Keratinocyte (primary cell): Measurements from ENCODE around the gene TMEM138. TPM values are rescaled to one million over a fixed set of nuclear protein-coding genes. Genes with fewer than 3 reads are reported as not detected.
A peak's percentile ranks its signal among the peaks of the same experiment; 100 is the strongest.

Experiments used
- DNase-seq: peaks from one replicate; pipeline ENCODE4 v3.0.0-alpha.2; 2011; ENCODE audit warnings: low read depth, missing footprints, low spot score
- FAIRE-seq: peaks from 2 replicates; lab custom pipeline; 2011; peaks lifted over from hg19 to GRCh38; lab: Jason Lieb, UNC
- H2AFZ ChIP-seq: 2 replicates; pipeline ENCODE4 v1.6.0; 2012; ENCODE audit warnings: low read length, control low read depth, inconsistent platforms; ENCODE audit not compliant: control insufficient read depth
- H3K27ac ChIP-seq: 2 replicates; pipeline ENCODE4 v1.5.1; 2011; ENCODE audit warnings: low read length; ENCODE audit not compliant: control insufficient read depth, insufficient read depth
- H3K27me3 ChIP-seq: 3 replicates; pipeline ENCODE4 v1.6.0; 2011; ENCODE audit warnings: low read length; ENCODE audit not compliant: control insufficient read depth, insufficient read depth; ENCODE audit errors: extremely low read depth
- H3K36me3 ChIP-seq, 2 experiments: 2 replicates in 1 of 2; 3 replicates in 1 of 2; pipeline ENCODE4 v1.5.1; 2011; ENCODE audit warnings: low read length in 2 of 2, mild to moderate bottlenecking in 1 of 2; ENCODE audit not compliant: control insufficient read depth in 2 of 2, insufficient read depth in 2 of 2; ENCODE audit errors: extremely low read depth in 1 of 2
- H3K4me1 ChIP-seq: 3 replicates; pipeline ENCODE4 v1.5.1; 2011; ENCODE audit warnings: low read length; ENCODE audit not compliant: control insufficient read depth, insufficient read depth; ENCODE audit errors: extremely low read depth
- H3K4me2 ChIP-seq: 3 replicates; pipeline ENCODE4 v1.6.0; 2011; ENCODE audit warnings: low read depth, low read length; ENCODE audit not compliant: control insufficient read depth, insufficient read depth; ENCODE audit errors: extremely low read depth
- H3K4me3 ChIP-seq, 3 experiments: fragments of 200-600 bp in 1 of 3; sonication (generic) in 1 of 3; 2 replicates in 2 of 3; 3 replicates in 1 of 3; pipeline ENCODE4 v1.5.1; 2011 to 2016; ENCODE audit warnings: low read length in 3 of 3, mild to moderate bottlenecking in 3 of 3, control low read depth in 2 of 3, inconsistent platforms in 1 of 3, low read depth in 1 of 3, mixed read lengths in 1 of 3, mixed run types in 1 of 3, moderate library complexity in 1 of 3; ENCODE audit not compliant: control insufficient read depth in 2 of 3, insufficient read depth in 2 of 3; ENCODE audit errors: extremely low read depth in 1 of 3
- H3K79me2 ChIP-seq: 2 replicates; pipeline ENCODE4 v1.6.0; 2012; ENCODE audit warnings: low read length; ENCODE audit not compliant: control insufficient read depth, insufficient read depth
- H3K9ac ChIP-seq: 3 replicates; pipeline ENCODE4 v1.6.0; 2011; ENCODE audit warnings: low read length; ENCODE audit not compliant: control insufficient read depth, insufficient read depth; ENCODE audit errors: extremely low read depth
- H3K9me1 ChIP-seq: 3 replicates; pipeline ENCODE4 v1.6.0; 2011; ENCODE audit warnings: low read length; ENCODE audit not compliant: control insufficient read depth, insufficient read depth; ENCODE audit errors: extremely low read depth
- H3K9me3 ChIP-seq: 2 replicates; pipeline ENCODE4 v1.5.1; 2012; ENCODE audit warnings: low read depth, low read length; ENCODE audit not compliant: control insufficient read depth
- H4K20me1 ChIP-seq: 3 replicates; pipeline ENCODE4 v1.6.0; 2011; ENCODE audit warnings: low read length; ENCODE audit not compliant: control insufficient read depth, insufficient read depth; ENCODE audit errors: extremely low read depth
- EZH2 ChIP-seq: IDR thresholded peaks from one replicate; pipeline ENCODE4 v1.6.1; 2012; ENCODE audit warnings: inconsistent platforms, mild to moderate bottlenecking, low read length, moderate library complexity
- dilution Hi-C: fragments of 300-500 bp; cut with MboI; formaldehyde crosslinking; loops from one replicate; pipeline ENCODE4 v1.7.0; 2020; ENCODE audit warnings: low sequenced_read_pairs; ENCODE audit not compliant: extremely low pct_ligation_motif_present
- polyA plus RNA-seq, 5 experiments: library from polyadenylated mRNA; depleted of rRNA in 3 of 5; stranded (reverse) in 3 of 5; stranded (forward) in 1 of 5; unstranded in 1 of 5; fragments of >200 nt; gene quantifications; 1 replicate in 1 of 5; 2 replicates in 3 of 5; 3 replicates in 1 of 5; pipeline versions ENCODE4 v1.2.1 to v1.2.3, GENCODE V29; 2011 to 2012; ENCODE audit warnings: missing spikeins in 2 of 5, low read depth in 1 of 5, low replicate concordance in 1 of 5
- TF ChIP-seq, protein P1 (sequence below), 3 experiments: IDR thresholded peaks in 1 of 3; conservative IDR thresholded peaks in 1 of 3; optimal IDR thresholded peaks in 1 of 3; 2 replicates in 2 of 3; 3 replicates in 1 of 3; pipeline versions ENCODE3 to v1.5.1; 2011; ENCODE audit warnings: low read length in 3 of 3, mild to moderate bottlenecking in 3 of 3, moderate library complexity in 2 of 3, control low read depth in 1 of 3, inconsistent platforms in 1 of 3; ENCODE audit not compliant: insufficient read depth in 2 of 3; ENCODE audit errors: extremely low read depth in 1 of 3

The TMEM138 gene
- polyA plus RNA-seq, 1 donor (not counting 4 experiments of a cell fraction or from before 2014, with no cell fraction given), result 85.4 TPM

- no peak overlapping the region for H3K4me3 ChIP-seq
- peaks cover 5 to 6% of the 10 kb centered on the region in 2 experiments for H3K36me3 ChIP-seq
- H3K9me3 ChIP-seq, result no peaks in the 10 kb centered on the region
- DNase-seq (no peak), FAIRE-seq (no peak)
- no peak overlapping the region for H2AFZ ChIP-seq
- TF ChIP-seq, protein P1, sequence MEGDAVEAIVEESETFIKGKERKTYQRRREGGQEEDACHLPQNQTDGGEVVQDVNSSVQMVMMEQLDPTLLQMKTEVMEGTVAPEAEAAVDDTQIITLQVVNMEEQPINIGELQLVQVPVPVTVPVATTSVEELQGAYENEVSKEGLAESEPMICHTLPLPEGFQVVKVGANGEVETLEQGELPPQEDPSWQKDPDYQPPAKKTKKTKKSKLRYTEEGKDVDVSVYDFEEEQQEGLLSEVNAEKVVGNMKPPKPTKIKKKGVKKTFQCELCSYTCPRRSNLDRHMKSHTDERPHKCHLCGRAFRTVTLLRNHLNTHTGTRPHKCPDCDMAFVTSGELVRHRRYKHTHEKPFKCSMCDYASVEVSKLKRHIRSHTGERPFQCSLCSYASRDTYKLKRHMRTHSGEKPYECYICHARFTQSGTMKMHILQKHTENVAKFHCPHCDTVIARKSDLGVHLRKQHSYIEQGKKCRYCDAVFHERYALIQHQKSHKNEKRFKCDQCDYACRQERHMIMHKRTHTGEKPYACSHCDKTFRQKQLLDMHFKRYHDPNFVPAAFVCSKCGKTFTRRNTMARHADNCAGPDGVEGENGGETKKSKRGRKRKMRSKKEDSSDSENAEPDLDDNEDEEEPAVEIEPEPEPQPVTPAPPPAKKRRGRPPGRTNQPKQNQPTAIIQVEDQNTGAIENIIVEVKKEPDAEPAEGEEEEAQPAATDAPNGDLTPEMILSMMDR (optimal IDR thresholded peaks at IDR 0.05 in 1 of 3, IDR thresholded peaks at IDR 0.05 in 1 of 3, conservative IDR thresholded peaks at IDR 0.05 in 1 of 3; ENCODE audit: extremely low read depth in 1 of 3, insufficient read depth in 2 of 3, low read length in 3 of 3), result no peak
- TF ChIP-seq EZH2, result no peak
- H3K27me3 ChIP-seq, result no peaks in the 10 kb centered on the region
- H3K27ac ChIP-seq, result peak overlapping the region; percentile 5
- dilution Hi-C loops, result no loop called here
- H3K4me2 ChIP-seq, result peak overlapping the region; percentile 99
- H3K79me2 ChIP-seq, result peaks cover 32% of the 10 kb centered on the region
- no peaks in the 10 kb centered on the region for H3K9me1 ChIP-seq
- H3K9ac ChIP-seq, result no peak overlapping the region
- H3K4me1 ChIP-seq, result peaks cover 30% of the 10 kb centered on the region
- peaks cover 3% of the 10 kb centered on the region for H4K20me1 ChIP-seq
Observed at GRCh38 chr11:61334434-61335354, 27.5 kb upstream of the TMEM138 start.

DNA sequence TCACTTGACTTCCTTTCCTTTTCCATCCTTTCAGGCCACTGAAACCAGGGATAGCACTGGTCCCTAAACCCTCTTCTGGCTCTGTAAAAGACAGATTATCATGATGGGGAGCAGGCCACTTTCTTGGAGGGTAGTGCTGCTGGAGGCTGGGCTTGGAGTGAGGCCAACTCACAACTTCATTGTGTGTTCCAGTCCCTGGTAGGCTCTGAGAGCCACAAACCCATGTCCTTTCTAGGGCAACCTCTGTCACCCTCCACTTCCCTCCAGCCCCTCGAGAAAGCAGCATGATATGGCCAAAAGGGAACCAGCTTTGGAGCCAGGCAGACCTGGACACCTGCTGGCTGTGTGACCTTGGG, 26.8 kb upstream of the TMEM138 start:
- Histone ChIP-seq H3K27ac (no peak overlapping the region), H3K4me3 (no peak overlapping the region), H4K20me1 (peaks cover 3% of the 10 kb centered on the region), H3K4me2 (no peak overlapping the region), H3K79me2 (peaks cover 25% of the 10 kb centered on the region), H3K27me3 (no peaks in the 10 kb centered on the region), H3K4me1 (peaks cover 27% of the 10 kb centered on the region), H3K9me3 (no peaks in the 10 kb centered on the region), H3K36me3 (peaks cover 0 to 6% of the 10 kb centered on the region in 2 experiments), H2AFZ (no peak overlapping the region), H3K9ac (no peak overlapping the region), H3K9me1 (no peaks in the 10 kb centered on the region)
- FAIRE-seq (no peak), DNase-seq (no peak)
- TF ChIP-seq EZH2, result no peak
- TF ChIP-seq, protein P1 (optimal IDR thresholded peaks at IDR 0.05 in 1 of 3, IDR thresholded peaks at IDR 0.05 in 1 of 3, conservative IDR thresholded peaks at IDR 0.05 in 1 of 3; ENCODE audit: extremely low read depth in 1 of 3, insufficient read depth in 2 of 3, low read length in 3 of 3), result no peak
- dilution Hi-C loops, result no loop called here
